Duodenal mucosa (tissue), 2 donors: ENCODE data around the gene IL36A.

Source experiments
- H3K27ac ChIP-seq: one replicate; pipeline ENCODE4 v1.7.0; 2013; ENCODE audit warnings: low read depth, low read length
- H3K27me3 ChIP-seq, 2 donors: one replicate each; pipeline ENCODE4 v1.7.0; 2013; ENCODE audit warnings: low read length in 2 of 2, control low read depth in 1 of 2; ENCODE audit not compliant: insufficient read depth in 2 of 2, control insufficient read depth in 1 of 2
- H3K36me3 ChIP-seq, 2 donors: one replicate each; pipeline ENCODE4 v1.7.0; 2013; ENCODE audit warnings: low read length in 2 of 2, control low read depth in 1 of 2; ENCODE audit not compliant: insufficient read depth in 2 of 2, control insufficient read depth in 1 of 2
- H3K4me1 ChIP-seq, 2 donors: one replicate each; pipeline ENCODE4 v1.7.0; 2013; ENCODE audit warnings: low read length in 2 of 2, control low read depth in 1 of 2; ENCODE audit not compliant: insufficient read depth in 2 of 2, control insufficient read depth in 1 of 2
- H3K4me3 ChIP-seq, 2 donors: one replicate each; pipeline ENCODE4 v1.7.0; 2013; ENCODE audit warnings: low read length in 2 of 2, low read depth in 1 of 2
- H3K9ac ChIP-seq, 2 donors: one replicate each; pipeline ENCODE4 v1.7.0; 2013; ENCODE audit warnings: low read length in 2 of 2, low read depth in 1 of 2
- H3K9me3 ChIP-seq, 2 donors: one replicate each; pipeline ENCODE4 v1.7.0; 2013; ENCODE audit warnings: low read length in 2 of 2, control low read depth in 1 of 2; ENCODE audit not compliant: control insufficient read depth in 1 of 2

IL36A gene

GRCh38 chr2:113039158-113039557, 33.9 kb downstream of the IL36A start:
- Histone ChIP-seq H3K36me3 (no peaks in the 10 kb centered on the region), H3K9me3 (no peaks in the 10 kb centered on the region), H3K9ac (no peak overlapping the region), H3K27me3 (peaks cover 0 to 7% of the 10 kb centered on the region in 2 donors), H3K4me1 (peaks cover 7 to 12% of the 10 kb centered on the region in 2 donors), H3K4me3 (no peak overlapping the region), H3K27ac (no peak overlapping the region)

GRCh38 chr2:113039719-113040118, 34.5 kb downstream of the IL36A start:
- Histone ChIP-seq H3K4me1 (peaks cover 7 to 12% of the 10 kb centered on the region in 2 donors), H3K9ac (no peak overlapping the region), H3K4me3 (no peak overlapping the region), H3K9me3 (no peaks in the 10 kb centered on the region), H3K36me3 (no peaks in the 10 kb centered on the region), H3K27ac (no peak overlapping the region), H3K27me3 (peaks cover 0 to 4% of the 10 kb centered on the region in 2 donors)

DNA sequence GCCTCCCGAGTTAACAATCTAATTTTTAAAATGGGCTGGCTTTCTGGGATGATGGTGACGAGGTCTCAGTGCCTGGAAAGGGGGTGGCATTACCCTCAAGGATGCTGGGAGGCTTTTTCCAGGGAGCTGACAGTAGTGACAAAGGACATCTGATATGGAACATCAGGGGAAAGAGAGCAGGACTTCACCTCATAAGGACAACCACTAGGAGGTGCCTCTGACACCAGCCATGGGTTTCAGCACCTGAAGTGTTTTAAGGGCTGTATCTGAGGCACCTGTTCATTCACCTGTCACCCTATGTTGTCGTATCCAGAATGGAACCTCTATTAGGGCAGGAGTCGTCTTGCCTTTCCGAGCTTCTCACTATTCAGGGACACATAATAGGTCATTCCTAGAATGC, 36.6 kb downstream of the IL36A start:
- Histone ChIP-seq H3K4me3 (no peak overlapping the region), H3K36me3 (no peaks in the 10 kb centered on the region), H3K27me3 (no peaks in the 10 kb centered on the region), H3K27ac (no peak overlapping the region), H3K9ac (no peak overlapping the region), H3K4me1 (peaks cover 7 to 12% of the 10 kb centered on the region in 2 donors), H3K9me3 (no peaks in the 10 kb centered on the region)

- no peaks in the 10 kb centered on the region for H3K4me1 ChIP-seq
- H3K9me3 ChIP-seq = no peaks in the 10 kb centered on the region
- H3K4me3 ChIP-seq = no peak overlapping the region
- no peaks in the 10 kb centered on the region for H3K27me3 ChIP-seq
- H3K9ac ChIP-seq = no peak overlapping the region
- no peaks in the 10 kb centered on the region for H3K36me3 ChIP-seq
- H3K27ac ChIP-seq = no peak overlapping the region
These were observed 41.2 kb downstream of the IL36A start for GRCh38 chr2:113046465-113046864.

DNA sequence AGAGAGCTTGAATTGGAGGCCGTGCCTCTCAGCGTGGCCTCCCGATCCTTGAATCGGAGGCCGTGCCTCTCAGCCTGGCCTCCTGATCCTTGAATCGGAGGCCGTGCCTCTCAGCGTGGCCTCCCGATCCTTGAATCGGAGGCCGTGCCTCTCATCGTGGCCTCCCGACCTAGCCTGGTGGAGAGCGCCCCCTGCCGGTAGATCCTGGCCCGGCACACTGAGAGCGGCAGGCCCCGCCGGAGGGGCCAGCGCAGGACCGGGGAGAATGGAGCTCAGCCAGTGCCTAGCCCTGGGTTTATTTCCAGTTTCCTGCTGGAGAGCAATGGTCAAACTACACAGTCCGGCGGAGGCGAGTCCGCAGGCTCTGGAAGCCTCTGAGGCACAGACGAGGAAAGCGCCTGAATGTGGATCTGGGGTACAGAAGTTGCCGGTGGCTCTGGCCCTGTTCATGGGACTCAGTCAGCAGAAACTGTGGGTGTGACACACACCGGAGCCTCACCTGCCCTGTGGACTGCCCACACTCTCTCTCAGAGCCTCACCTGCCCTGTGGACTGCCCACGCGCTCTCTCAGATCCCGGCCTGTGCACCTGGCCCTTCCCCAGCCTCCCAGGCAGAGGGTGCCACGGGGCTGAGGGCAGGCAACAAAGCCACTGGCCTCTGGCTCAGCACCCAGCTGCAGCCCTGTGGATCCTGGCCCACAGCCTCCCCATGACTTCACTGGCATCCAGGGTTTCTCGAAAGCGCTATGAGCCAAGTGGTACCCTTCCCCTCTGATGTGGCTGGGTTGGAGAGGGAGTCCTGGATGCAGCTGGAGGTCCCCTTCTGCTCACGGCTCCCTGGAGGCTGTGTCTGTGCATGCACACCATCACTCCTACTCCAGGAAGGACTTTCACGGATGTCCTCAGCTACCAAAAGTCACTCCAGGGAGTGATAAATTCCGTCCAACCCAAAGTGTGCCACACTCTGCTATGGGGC, 45.9 kb downstream of the IL36A start:
- Histone ChIP-seq H3K27me3 (no peaks in the 10 kb centered on the region), H3K4me1 (peaks cover 0 to 10% of the 10 kb centered on the region in 2 donors), H3K4me3 (no peak overlapping the region), H3K9me3 (peaks cover 3 to 9% of the 10 kb centered on the region in 2 donors), H3K9ac (no peak overlapping the region), H3K36me3 (no peaks in the 10 kb centered on the region), H3K27ac (no peak overlapping the region)

DNA sequence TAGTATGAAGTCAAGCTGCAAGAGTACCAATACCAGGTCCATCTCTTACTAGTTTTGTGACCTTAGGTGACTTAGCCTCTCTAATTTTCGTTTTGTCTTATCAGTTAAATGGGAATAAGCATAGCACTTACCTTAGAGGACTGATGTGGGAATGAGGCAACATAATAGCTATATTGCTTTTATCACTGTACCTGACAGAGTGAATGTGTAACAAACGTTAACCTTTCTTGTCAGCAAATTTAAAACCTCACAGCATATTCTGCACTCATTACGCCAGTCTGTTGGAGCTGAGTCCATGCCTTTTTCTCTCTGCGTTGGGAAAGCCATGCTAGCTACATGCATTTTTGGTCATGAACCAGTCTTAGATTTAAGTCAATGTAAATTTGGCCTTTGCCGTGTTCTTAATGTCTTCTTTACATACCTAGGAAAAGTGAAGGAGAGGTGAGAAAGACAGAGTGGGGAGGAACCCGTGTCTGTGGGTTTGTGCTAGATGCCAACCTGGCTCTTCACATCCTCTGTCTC, 47.2 kb downstream of the IL36A start, which contains the start of gene IL36B:
TSS of gene IL36B (minus strand) at position 472 of the 522 bp plus-strand sequence.
- Histone ChIP-seq H3K9me3 (peaks cover 3 to 9% of the 10 kb centered on the region in 2 donors), H3K9ac (no peak within 1 kb of the TSS), H3K27ac (no peak within 1 kb of the TSS), H3K4me3 (no peak within 1 kb of the TSS), H3K27me3 (no peaks in the 10 kb centered on the region), H3K4me1 (peaks cover 0 to 10% of the 10 kb centered on the region in 2 donors), H3K36me3 (no peaks in the 10 kb centered on the region)

GRCh38 chr2:113053666-113054065, 48.4 kb downstream of the IL36A start:
- Histone ChIP-seq H3K27ac (no peak overlapping the region), H3K27me3 (no peaks in the 10 kb centered on the region)

DNA sequence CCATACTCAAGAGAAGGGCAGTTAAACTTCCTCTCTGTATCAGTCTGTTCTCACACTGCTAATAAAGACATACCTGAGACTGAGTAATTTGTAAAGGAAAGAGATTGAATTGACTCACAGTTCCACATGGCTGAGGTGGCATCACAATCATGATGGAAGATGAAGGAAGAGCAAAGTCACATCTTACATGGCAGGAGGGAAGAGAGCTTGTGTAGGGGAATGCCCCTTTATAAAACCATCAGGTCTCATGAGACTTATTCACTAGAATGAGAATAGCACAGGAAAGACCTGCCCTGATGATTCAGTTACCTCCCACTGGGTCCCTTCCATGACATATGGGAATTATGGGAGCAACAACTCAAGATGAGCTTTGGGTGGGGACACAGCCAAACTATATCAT, 48.8 kb downstream of the IL36A start:
- Histone ChIP-seq H3K4me3 (no peak overlapping the region), H3K27ac (no peak overlapping the region), H3K9me3 (peaks cover 3 to 9% of the 10 kb centered on the region in 2 donors), H3K9ac (no peak overlapping the region), H3K36me3 (no peaks in the 10 kb centered on the region), H3K4me1 (peaks cover 0 to 10% of the 10 kb centered on the region in 2 donors), H3K27me3 (no peaks in the 10 kb centered on the region)

More at GRCh38 chr2:113053666-113054065, 48.4 kb downstream of the IL36A start:
- Histone ChIP-seq H3K9ac (no peak overlapping the region), H3K36me3 (no peaks in the 10 kb centered on the region), H3K4me1 (peaks cover 0 to 10% of the 10 kb centered on the region in 2 donors), H3K4me3 (no peak overlapping the region), H3K9me3 (peaks cover 3 to 9% of the 10 kb centered on the region in 2 donors)

GRCh38 chr2:113056521-113056920, 51.3 kb downstream of the IL36A start:
- no peak overlapping the region for H3K27ac ChIP-seq
- H3K9me3 ChIP-seq = peaks cover 3 to 9% of the 10 kb centered on the region in 2 donors
- H3K4me1 ChIP-seq = peaks cover 0 to 10% of the 10 kb centered on the region in 2 donors
- H3K27me3 ChIP-seq = no peaks in the 10 kb centered on the region
- H3K36me3 ChIP-seq = no peaks in the 10 kb centered on the region
- no peak overlapping the region for H3K4me3 ChIP-seq
- H3K9ac ChIP-seq = no peak overlapping the region

DNA sequence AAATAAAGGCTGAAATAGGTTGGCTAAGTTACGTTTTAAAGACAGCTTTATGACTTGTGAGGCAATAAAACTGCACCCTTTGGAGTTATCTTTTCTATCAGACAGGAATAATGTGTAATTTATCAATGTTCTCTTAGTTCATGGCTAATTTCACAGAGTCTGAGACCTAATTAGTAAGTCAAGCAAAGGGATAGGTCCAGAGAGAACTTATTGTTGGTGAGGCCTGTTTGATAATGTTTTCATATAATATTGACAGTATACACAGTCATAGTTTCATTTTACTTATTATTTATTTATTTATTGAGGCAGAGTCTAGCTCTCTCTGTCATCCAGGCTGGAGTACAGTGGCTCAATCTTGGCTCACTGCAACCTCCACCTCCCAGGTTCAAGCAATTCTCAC, 51.9 kb downstream of the IL36A start:
- H3K9ac ChIP-seq = no peak overlapping the region
- no peak overlapping the region for H3K4me3 ChIP-seq
- no peaks in the 10 kb centered on the region for H3K27me3 ChIP-seq
- peaks cover 0 to 10% of the 10 kb centered on the region in 2 donors for H3K4me1 ChIP-seq
- no peak overlapping the region for H3K27ac ChIP-seq
- H3K9me3 ChIP-seq = peaks cover 3 to 9% of the 10 kb centered on the region in 2 donors
- no peaks in the 10 kb centered on the region for H3K36me3 ChIP-seq
